Stimulated activated CD8-positive, alpha-beta memory T cell treated with anti-CD3 and anti-CD28 coated beads, Interleukin-12 subunit alpha, Interleukin-12 subunit beta, amount 100 ng/mL, for 24 hours (primary cell): ENCODE results near the gene CNOT10.
A peak's percentile ranks its signal among the peaks of the same experiment; 100 is the strongest.
"Not testable (repeated sequence)": the region's sequence is repeated elsewhere in the genome, so short reads cannot be mapped to it uniquely, and the experiment has no call there.

Experiments used
- DNase-seq: peaks from one replicate; pipeline ENCODE4 v3.0.0-alpha.2; 2020; ENCODE audit errors: extremely low read depth

The CNOT10 gene

GRCh38 chr3:32757618-32758374, 72.8 kb downstream of the CNOT10 start:
- DNase-seq, result no peak

DNA sequence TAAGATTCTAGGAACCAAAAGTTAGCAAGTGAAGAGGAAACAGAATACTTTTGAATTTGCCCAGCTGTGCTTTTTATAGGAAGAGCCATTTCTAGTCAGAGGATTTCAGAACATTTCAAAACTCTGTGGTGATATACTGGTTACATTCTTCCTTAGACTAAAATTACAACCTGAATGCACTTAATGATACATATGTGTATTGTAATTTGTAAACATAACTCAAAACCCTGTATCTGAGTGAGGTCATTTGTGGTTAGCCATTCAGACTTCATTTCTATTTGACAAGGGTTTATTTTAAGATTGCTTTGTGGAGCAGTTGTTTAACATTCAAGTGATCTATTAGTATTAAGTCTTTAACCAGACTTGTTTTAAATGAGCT, 73.4 kb downstream of the CNOT10 start:
- DNase-seq, result no peak

GRCh38 chr3:32759342-32759741, 74.4 kb downstream of the CNOT10 start:
- no peak for DNase-seq

DNA sequence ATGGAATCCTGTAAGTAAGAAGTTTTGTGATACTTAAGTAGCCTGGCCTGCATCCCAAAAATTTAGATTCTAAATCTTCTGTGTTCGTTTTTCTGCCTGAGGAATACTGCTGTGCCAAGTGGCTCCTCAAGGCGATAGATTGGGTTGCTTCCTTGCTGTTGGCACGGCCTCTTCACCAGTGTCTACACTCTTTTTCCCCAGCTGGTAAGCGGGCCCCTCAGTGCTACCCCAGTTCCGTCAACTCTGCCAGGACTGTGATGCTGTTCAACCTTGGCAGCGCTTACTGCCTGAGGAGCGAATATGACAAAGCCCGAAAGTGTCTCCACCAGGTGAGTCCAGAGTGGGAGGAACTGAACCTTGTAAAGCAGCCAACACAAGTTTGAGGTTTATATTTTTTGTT, 79.5 kb downstream of the CNOT10 start:
- DNase-seq, result no peak

DNA sequence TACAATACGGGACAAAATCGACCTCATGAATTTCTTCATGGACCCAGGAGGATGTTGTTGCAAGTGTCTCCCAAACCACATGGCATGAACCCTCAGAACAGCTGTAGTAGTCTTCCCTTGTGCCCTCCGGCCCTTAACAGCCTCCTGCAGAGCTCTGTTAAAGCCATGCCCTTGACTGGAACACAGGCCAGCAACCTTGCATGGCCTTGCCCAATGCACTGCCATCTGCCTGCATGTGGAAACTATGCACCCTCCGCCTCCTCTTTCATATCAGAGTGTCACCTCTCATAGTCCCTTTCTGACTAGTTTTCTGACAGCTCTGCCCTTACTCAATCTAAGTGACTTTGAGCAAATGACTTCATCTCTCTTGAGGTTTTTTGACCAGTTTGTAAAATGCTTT, 93.4 kb downstream of the CNOT10 start:
- no peak for DNase-seq

GRCh38 chr3:32780071-32780734, 95.2 kb downstream of the CNOT10 start:
- DNase-seq, result no peak

- DNase-seq, result no peak
Observed at GRCh38 chr3:32780735-32781210, 95.8 kb downstream of the CNOT10 start.

GRCh38 chr3:32781211-32781968, 96.4 kb downstream of the CNOT10 start:
- DNase-seq, result peak; percentile 35

DNA sequence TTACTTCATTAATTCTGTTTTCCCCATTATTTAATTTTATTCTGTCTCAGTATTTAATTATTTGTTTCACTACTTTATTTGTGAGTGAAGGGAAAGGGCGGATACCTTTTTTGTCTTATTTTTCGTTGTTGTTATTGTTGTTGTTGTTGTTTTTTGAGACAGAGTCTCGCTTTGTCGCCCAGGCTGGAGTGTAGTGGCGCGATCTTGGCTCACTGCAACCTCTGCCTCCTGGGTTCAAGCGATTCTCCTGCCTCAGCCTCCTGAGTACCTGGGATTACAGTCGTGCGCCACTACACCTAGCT, 96.9 kb downstream of the CNOT10 start:
- not testable (repeated sequence) for DNase-seq

- no peak for DNase-seq
Observed at GRCh38 chr3:32782407-32782806, 97.4 kb downstream of the CNOT10 start.

DNA sequence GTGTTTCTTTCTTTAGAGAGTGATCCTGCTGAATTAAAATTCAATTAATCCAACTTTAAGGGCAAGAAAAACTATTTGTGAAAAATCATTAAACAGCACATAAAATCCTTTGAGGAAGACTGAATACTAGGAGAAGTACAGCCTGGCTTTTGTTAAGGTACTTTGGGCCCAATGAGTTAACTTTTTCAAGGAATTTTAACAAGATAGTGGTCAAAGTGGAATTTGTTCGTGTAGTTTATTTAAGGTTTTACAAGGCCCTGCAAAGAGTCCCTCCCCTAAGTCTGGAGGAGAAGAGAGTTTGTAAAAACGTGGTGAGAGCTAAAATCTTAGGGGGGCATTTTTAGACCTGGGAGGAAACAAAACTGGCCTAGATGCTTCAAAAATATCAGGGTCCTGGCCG, 106.8 kb downstream of the CNOT10 start:
- no peak for DNase-seq

GRCh38 chr3:32794487-32795308, 109.7 kb downstream of the CNOT10 start:
- DNase-seq, result no peak

- DNase-seq, result not testable (repeated sequence)
Observed at GRCh38 chr3:32796384-32796950, 111.5 kb downstream of the CNOT10 start.

DNA sequence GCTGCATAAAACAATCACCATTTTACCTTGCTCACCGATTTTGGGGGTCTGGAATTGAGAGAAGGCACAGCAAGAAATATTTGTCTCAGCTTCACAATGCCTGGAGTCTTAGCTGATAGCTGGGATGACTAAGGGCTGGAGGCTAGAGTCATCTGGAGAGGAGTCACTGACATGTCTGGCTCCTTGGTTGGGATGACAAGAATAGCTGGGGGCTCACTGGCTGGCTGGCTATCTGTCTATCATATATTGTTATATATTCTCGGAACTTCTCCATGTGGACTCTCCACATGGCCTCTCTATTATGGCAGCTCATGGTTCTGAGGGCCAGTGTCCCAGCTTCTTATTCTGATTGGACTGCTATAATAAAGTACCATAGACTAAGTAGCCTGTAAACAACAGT, 112.8 kb downstream of the CNOT10 start:
- DNase-seq, result no peak

DNA sequence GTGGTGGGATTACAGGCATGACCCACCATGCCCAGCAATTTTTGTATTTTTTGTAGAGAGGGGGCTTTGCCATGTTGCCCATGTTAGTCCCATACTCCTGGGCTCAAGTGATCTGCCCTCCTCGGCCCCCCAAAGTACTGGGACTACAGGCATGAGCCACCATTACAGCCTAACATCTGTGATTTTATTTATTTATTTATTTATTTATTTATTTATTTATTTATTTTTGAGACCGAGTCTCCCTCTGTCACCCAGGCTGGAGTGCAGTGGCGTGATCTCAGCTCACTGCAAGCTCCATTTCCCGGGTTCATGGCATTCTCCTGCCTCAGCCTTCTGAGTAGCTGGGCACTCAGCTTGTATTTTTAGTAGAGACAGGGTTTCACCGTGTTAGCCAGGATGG, 116.5 kb downstream of the CNOT10 start:
- DNase-seq, result not testable (repeated sequence)

- no peak for DNase-seq
Observed at GRCh38 chr3:32813180-32813579, 128.2 kb downstream of the CNOT10 start.

- DNase-seq, result no peak
Observed at GRCh38 chr3:32814361-32814760, 129.4 kb downstream of the CNOT10 start.

DNA sequence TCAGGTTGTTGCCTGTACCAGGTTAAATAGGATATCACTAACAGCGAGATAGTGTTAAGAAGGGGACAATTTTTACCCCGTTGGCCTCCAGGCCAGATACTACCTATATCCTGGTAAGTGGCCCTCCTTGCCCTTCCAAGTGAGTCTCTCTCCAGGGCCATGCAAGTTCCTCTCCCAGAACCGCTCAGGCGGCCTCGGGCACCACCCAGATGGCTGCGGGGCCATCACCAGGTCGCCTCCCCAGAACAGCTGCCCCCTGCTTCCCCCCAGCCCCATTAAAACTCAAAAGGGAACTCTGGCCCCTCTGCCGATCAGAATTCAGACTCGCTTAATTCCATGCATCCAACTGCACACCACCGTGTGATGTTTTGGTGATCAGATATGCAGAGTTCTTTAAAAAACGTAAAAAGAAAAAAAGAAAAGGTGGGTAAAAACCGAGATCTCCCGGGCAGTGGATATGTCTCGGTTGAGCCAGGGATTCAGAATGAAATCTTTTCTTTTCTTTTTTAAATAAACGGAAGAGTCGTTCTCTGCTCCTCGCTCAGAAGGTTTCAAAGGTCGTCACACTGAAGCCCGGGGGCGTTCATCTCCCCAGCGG, 131.0 kb downstream of the CNOT10 start:
- DNase-seq, result no peak

GRCh38 chr3:32816439-32817256, 131.7 kb downstream of the CNOT10 start:
- DNase-seq, result no peak

- no peak for DNase-seq
Observed at GRCh38 chr3:32817257-32817557, 132.2 kb downstream of the CNOT10 start.
